SK-N-SH (cell line): ENCODE results near the gene BNIP5.

Experiments
- CTCF ChIP-seq: fragments of 200-600 bp; sonication (generic); IDR thresholded peaks from 2 replicates; pipeline ENCODE4 v1.6.1; 2017; ENCODE audit warnings: antibody characterized with exemption, mild to moderate bottlenecking, moderate library complexity
- GATA2 ChIP-seq: sonication (generic); formaldehyde crosslinking; IDR thresholded peaks from 2 replicates; pipeline ENCODE4 v1.5.0; 2020; ENCODE audit warnings: mild to moderate bottlenecking, missing genetic modification reagents
- IRF3 ChIP-seq: fragments of 150-350 bp; IDR thresholded peaks from 2 replicates; pipeline ENCODE4 v1.6.1; 2016; ENCODE audit warnings: mild to moderate bottlenecking, low read depth, low read length
- NFIC ChIP-seq: IDR thresholded peaks from 2 replicates; pipeline ENCODE4 v1.4.0; 2012; ENCODE audit warnings: borderline replicate concordance
- TAF1 ChIP-seq: IDR thresholded peaks from 2 replicates; pipeline ENCODE4 v1.6.1; 2012; ENCODE audit warnings: low read depth, mild to moderate bottlenecking, low read length, moderate library complexity, borderline replicate concordance
- TEAD4 ChIP-seq: IDR thresholded peaks from 2 replicates; pipeline ENCODE4 v1.4.0; 2012; ENCODE audit warnings: mild to moderate bottlenecking, borderline replicate concordance; ENCODE audit not compliant: insufficient read depth

GRCh38 chr6:36360241-36361054, 23.8 kb upstream of the BNIP5 start:
- TF ChIP-seq CTCF (peak; percentile 79), TEAD4 (no peak), TAF1 (no peak), IRF3 (no peak), NFIC (no peak), GATA2 (CRISPR knock-in tag) (no peak)
